ENCODE data around the gene LRCH1. TPM values are rescaled to one million over a fixed set of nuclear protein-coding genes. Genes with fewer than 3 reads are reported as not detected.

The LRCH1 gene
- total RNA-seq, 1 experiment from 2014 or later, result 10.5 TPM

DNA sequence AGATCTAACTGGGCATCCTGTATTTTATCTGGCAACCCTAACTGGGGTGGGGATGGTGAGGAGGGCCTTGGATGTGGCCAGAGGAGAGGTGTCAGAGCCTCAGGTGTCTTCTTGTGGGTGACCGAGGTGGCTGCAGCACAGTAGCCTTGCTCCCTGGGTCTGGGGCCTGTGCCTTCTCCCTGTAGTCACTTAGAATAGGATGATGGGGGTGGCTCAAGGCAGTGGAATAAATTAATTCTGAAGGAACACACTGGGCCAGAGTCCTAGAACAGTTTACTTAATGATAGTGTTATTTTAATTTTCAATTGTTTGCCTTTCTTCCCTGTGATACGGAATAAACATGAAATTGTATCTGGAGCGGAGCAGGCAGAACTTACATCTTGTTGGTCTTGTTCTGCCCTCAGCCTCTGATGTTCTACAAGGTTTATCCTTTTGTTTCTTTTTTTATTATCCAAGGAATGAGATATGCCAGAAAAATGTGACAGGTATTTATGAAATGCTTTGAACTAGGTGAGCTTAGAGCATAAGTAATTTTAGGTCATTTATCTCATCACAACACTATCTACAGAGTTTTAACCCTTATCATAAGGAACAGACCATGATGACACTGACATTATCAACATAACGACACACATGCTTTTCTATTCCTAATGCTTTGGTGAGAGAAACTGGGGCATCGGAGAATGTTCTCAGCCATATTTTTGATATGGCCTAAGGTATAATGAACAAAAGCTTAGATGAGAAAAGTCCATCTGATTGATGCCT, 51.4 kb downstream of the LRCH1 start:
- no peak for TF ChIP-seq EZH2 (IDR thresholded peaks at IDR 0.05; ENCODE audit: low read depth)
- TF ChIP-seq, protein P1, sequence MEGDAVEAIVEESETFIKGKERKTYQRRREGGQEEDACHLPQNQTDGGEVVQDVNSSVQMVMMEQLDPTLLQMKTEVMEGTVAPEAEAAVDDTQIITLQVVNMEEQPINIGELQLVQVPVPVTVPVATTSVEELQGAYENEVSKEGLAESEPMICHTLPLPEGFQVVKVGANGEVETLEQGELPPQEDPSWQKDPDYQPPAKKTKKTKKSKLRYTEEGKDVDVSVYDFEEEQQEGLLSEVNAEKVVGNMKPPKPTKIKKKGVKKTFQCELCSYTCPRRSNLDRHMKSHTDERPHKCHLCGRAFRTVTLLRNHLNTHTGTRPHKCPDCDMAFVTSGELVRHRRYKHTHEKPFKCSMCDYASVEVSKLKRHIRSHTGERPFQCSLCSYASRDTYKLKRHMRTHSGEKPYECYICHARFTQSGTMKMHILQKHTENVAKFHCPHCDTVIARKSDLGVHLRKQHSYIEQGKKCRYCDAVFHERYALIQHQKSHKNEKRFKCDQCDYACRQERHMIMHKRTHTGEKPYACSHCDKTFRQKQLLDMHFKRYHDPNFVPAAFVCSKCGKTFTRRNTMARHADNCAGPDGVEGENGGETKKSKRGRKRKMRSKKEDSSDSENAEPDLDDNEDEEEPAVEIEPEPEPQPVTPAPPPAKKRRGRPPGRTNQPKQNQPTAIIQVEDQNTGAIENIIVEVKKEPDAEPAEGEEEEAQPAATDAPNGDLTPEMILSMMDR (conservative IDR thresholded peaks at IDR 0.05), result no peak
- Histone ChIP-seq H3K4me1 (replicated peaks; ENCODE audit: insufficient read depth) (peaks cover 24% of the 10 kb centered on the region), H3F3A (ENCODE audit: insufficient read depth, low read depth) (peaks cover 11% of the 10 kb centered on the region), H2AFZ (no peak overlapping the region), H4K20me1 (ENCODE audit: insufficient read depth) (no peaks in the 10 kb centered on the region), H3K79me2 (ENCODE audit: low read depth) (peaks cover 29% of the 10 kb centered on the region), H3K4me3 (no peak overlapping the region), H3K9me2 (ENCODE audit: insufficient read depth) (no peaks in the 10 kb centered on the region), H3K36me3 (ENCODE audit: low read depth) (no peaks in the 10 kb centered on the region), H3K4me2 (no peak overlapping the region), H3K27me3 (ENCODE audit: insufficient read depth, low read depth) (no peaks in the 10 kb centered on the region), H3K27ac (no peak overlapping the region), H3K9me3 (ENCODE audit: insufficient read depth, low read depth) (no peaks in the 10 kb centered on the region)
- intact Hi-C loops (cut with micrococcal nuclease; ENCODE audit: unreplicated experiment), result no loop called here
- no TSS peak for BruUV-seq (replicated peaks)
- POLR2A ChIA-PET (ENCODE audit: unreplicated experiment), result no interaction called here
- no peak for DNase-seq
- CTCF ChIA-PET, result no interaction called here

DNA sequence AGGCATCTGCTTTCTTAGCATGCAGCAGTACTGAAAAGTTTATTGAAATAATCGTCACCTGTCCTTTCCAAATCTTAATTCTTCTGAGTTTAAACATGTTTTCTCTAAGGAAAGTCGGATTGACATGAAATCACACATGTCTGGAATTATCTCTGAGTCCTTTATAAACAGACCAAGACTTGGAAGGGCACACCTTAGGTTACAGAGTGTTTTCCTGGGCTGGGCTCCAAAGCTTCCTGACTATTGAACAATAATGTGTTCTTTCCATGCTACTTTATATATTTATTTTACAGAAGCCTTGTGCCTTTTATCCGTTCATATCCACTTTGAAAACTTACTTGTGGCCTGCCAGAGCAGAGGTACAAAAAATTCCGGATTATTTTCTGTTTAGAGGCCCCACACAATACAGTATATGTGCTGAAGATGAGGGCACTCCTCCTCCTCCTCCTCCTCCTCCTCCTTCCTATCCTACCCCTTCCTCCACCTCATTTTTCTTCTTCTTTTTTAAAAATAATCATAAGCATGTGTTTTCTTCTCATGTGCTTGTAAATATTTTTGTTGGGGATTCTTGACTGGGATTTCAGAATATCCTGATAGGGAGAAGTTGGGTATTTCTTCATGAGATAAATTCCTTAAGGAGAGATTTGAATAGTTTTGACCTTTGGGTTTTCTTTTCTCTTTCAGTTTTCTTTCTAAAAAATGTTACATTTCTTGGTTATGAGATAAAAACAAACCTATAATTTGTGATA, 52.3 kb downstream of the LRCH1 start:
- H3K79me2 ChIP-seq (ENCODE audit: low read depth), result peaks cover 26% of the 10 kb centered on the region
- no peak overlapping the region for H3K27ac ChIP-seq
- no peaks in the 10 kb centered on the region for H3K9me2 ChIP-seq (ENCODE audit: insufficient read depth)
- BruUV-seq (replicated peaks), result no TSS peak
- H3K36me3 ChIP-seq (ENCODE audit: low read depth), result no peaks in the 10 kb centered on the region
- no peak overlapping the region for H2AFZ ChIP-seq
- no peak overlapping the region for H3K4me3 ChIP-seq
- DNase-seq, result no peak
- CTCF ChIA-PET, result no interaction called here
- H3K4me1 ChIP-seq (replicated peaks; ENCODE audit: insufficient read depth), result peaks cover 15% of the 10 kb centered on the region
- H3K4me2 ChIP-seq, result no peak overlapping the region
- no peaks in the 10 kb centered on the region for H4K20me1 ChIP-seq (ENCODE audit: insufficient read depth)
- POLR2A ChIA-PET (ENCODE audit: unreplicated experiment), result no interaction called here
- TF ChIP-seq, protein P1 (conservative IDR thresholded peaks at IDR 0.05), result no peak
- TF ChIP-seq EZH2 (IDR thresholded peaks at IDR 0.05; ENCODE audit: low read depth), result no peak
- intact Hi-C loops (cut with micrococcal nuclease; ENCODE audit: unreplicated experiment), result no loop called here
- H3F3A ChIP-seq (ENCODE audit: insufficient read depth, low read depth), result peaks cover 3% of the 10 kb centered on the region; the same call in 1 of the 2 replicates
- H3K9me3 ChIP-seq (ENCODE audit: insufficient read depth, low read depth), result no peaks in the 10 kb centered on the region
- H3K27me3 ChIP-seq (ENCODE audit: insufficient read depth, low read depth), result no peaks in the 10 kb centered on the region

DNA sequence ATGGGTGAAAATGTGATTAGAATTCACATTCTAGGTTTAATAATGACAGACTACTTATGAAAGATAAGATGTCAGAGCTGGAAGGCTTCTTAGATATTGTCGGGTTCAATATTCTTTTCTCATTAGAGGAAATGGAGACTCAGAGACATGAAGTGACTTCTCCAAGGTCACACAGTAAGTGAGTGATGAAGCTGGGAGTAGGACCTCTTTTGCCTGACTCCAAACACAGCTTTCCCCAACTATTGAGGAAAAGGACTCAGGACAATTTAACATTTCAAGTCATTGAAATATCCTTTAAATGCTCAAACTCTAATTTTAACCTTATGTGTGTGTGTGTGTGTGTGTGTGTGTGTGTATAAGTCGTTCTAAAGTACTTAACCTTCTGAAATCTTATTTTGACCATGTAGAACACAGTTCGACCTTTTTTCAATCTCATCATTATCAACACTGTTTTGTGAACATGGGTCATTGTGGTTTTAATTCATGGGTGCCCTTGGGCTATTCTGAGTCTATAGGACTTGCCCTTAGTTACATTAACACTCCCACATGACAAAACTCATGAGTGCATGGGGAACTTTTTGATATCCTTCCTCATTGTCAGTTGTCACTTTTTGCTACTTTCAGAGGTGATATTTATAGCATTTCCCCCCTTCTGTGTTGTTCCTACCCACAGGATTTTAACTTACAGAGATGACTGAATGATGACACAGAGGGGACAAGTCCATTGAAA, 53.0 kb downstream of the LRCH1 start:
- Histone ChIP-seq H3K4me2 (no peak overlapping the region; the same call in 1 of the 2 replicates), H3K79me2 (ENCODE audit: low read depth) (peaks cover 29% of the 10 kb centered on the region), H3K36me3 (ENCODE audit: low read depth) (no peaks in the 10 kb centered on the region), H3K27ac (no peak overlapping the region), H3K4me1 (replicated peaks; ENCODE audit: insufficient read depth) (peaks cover 8% of the 10 kb centered on the region), H4K20me1 (ENCODE audit: insufficient read depth) (no peaks in the 10 kb centered on the region), H3K4me3 (no peak overlapping the region), H3K9me3 (ENCODE audit: insufficient read depth, low read depth) (no peaks in the 10 kb centered on the region), H3F3A (ENCODE audit: insufficient read depth, low read depth) (no peaks in the 10 kb centered on the region; the same call in 1 of the 2 replicates), H2AFZ (no peak overlapping the region), H3K9me2 (ENCODE audit: insufficient read depth) (no peaks in the 10 kb centered on the region), H3K27me3 (ENCODE audit: insufficient read depth, low read depth) (no peaks in the 10 kb centered on the region)
- no peak for DNase-seq
- no TSS peak for BruUV-seq (replicated peaks)
- ChIA-PET POLR2A (ENCODE audit: unreplicated experiment) (no interaction called here), CTCF (no interaction called here)
- TF ChIP-seq, protein P1 (conservative IDR thresholded peaks at IDR 0.05), result no peak
- no peak for TF ChIP-seq EZH2 (IDR thresholded peaks at IDR 0.05; ENCODE audit: low read depth)
- intact Hi-C loops (cut with micrococcal nuclease; ENCODE audit: unreplicated experiment), result no loop called here

All from PC-9 (cell line).